ENCODE measurements around the gene GPR108. TPM values are rescaled to one million over a fixed set of nuclear protein-coding genes. Genes with fewer than 3 reads are reported as not detected.

Gene GPR108
- total and polyA plus RNA-seq, 2 of the 13 experiments (the other 11 are each of a cell fraction or from before 2014, with no cell fraction given) = 36.4 to 63.0 TPM

DNA sequence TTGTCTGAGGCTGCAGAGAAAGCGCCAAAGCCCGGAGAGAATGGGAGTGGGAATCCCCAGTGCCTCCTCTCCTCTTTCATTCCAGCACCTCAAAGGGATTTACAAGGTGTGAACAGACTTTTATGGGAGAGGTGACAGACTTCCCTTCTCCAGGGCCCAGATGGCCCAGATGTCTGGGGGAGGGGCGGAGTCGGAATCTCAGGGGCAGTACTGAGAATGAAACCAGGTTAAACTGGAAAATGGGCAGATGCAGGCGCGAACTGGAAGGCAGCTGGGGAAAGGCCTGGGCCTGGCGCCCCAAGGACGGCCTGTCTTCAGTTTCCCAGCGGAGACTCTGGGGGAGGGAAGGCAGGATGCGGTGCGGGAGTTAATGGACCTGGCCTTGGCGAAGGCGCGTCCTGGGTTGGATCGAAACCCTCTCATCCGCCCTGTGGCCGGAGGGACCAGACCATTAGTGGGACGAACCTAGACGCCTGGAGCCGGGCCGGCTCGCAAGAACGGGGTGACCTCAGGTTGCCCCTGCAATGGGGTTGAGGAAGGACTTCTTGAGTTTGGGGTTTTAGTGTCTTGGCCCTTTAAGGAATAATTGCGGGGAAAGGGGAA lies 1.5 kb upstream of the GPR108 start (continued):
- TF ChIP-seq HNF4G (IDR thresholded peaks at IDR 0.05; ENCODE audit: borderline replicate concordance, low read depth, low read length) = no peak
- no peak for TF ChIP-seq HNF4G (CRISPR knock-in tag; IDR thresholded peaks at IDR 0.05; ENCODE audit: borderline replicate concordance, low read depth)
- TF ChIP-seq ZNF44 (CRISPR knock-in tag; IDR thresholded peaks at IDR 0.05) = no peak
- no peak for TF ChIP-seq GPN1 (CRISPR knock-in tag; IDR thresholded peaks at IDR 0.05; ENCODE audit: borderline replicate concordance)
- TF ChIP-seq, protein P1, sequence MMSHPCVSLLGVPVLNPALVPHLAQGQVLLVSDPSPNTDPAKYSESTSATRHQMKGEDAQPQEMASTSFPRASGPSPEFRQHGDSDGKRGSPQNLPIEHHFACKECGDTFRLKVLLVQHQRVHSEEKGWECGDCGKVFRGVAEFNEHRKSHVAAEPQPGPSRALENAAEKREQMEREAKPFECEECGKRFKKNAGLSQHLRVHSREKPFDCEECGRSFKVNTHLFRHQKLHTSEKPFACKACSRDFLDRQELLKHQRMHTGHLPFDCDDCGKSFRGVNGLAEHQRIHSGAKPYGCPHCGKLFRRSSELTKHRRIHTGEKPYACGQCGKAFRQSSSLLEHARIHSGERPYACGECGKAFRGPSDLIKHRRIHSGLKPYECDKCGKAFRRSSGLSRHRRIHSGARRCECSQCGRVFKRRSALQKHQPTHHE (CRISPR knock-in tag; IDR thresholded peaks at IDR 0.05; ENCODE audit: borderline replicate concordance) = no peak
- TF ChIP-seq ZNF879 (CRISPR knock-in tag; IDR thresholded peaks at IDR 0.05) = no peak
- TF ChIP-seq ZNF274 (CRISPR knock-in tag; IDR thresholded peaks at IDR 0.05) = no peak
- no peak for TF ChIP-seq FOXK1 (CRISPR knock-in tag; IDR thresholded peaks at IDR 0.05; ENCODE audit: borderline replicate concordance, low read depth)
- TF ChIP-seq JUN (CRISPR knock-in tag; IDR thresholded peaks at IDR 0.05) = no peak
- no peak for TF ChIP-seq ZNF224 (CRISPR knock-in tag; IDR thresholded peaks at IDR 0.05)
- no peak for TF ChIP-seq REXO4 (CRISPR knock-in tag; IDR thresholded peaks at IDR 0.05; ENCODE audit: borderline replicate concordance)
- TF ChIP-seq, protein P2, sequence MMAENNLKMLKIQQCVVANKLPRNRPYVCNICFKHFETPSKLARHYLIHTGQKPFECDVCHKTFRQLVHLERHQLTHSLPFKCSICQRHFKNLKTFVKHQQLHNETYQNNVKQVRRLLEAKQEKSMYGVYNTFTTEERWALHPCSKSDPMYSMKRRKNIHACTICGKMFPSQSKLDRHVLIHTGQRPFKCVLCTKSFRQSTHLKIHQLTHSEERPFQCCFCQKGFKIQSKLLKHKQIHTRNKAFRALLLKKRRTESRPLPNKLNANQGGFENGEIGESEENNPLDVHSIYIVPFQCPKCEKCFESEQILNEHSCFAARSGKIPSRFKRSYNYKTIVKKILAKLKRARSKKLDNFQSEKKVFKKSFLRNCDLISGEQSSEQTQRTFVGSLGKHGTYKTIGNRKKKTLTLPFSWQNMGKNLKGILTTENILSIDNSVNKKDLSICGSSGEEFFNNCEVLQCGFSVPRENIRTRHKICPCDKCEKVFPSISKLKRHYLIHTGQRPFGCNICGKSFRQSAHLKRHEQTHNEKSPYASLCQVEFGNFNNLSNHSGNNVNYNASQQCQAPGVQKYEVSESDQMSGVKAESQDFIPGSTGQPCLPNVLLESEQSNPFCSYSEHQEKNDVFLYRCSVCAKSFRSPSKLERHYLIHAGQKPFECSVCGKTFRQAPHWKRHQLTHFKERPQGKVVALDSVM (CRISPR knock-in tag; IDR thresholded peaks at IDR 0.05) = no peak
- TF ChIP-seq, protein P3, sequence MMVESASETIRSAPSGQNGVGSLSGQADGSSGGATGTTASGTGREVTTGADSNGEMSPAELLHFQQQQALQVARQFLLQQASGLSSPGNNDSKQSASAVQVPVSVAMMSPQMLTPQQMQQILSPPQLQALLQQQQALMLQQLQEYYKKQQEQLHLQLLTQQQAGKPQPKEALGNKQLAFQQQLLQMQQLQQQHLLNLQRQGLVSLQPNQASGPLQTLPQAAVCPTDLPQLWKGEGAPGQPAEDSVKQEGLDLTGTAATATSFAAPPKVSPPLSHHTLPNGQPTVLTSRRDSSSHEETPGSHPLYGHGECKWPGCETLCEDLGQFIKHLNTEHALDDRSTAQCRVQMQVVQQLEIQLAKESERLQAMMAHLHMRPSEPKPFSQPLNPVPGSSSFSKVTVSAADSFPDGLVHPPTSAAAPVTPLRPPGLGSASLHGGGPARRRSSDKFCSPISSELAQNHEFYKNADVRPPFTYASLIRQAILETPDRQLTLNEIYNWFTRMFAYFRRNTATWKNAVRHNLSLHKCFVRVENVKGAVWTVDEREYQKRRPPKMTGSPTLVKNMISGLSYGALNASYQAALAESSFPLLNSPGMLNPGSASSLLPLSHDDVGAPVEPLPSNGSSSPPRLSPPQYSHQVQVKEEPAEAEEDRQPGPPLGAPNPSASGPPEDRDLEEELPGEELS (CRISPR knock-in tag; IDR thresholded peaks at IDR 0.05) = no peak
- no peak for TF ChIP-seq ZNF484 (CRISPR knock-in tag; IDR thresholded peaks at IDR 0.05; ENCODE audit: borderline replicate concordance, low read depth)
- TF ChIP-seq SP4 (CRISPR knock-in tag; IDR thresholded peaks at IDR 0.05) = no peak
- TF ChIP-seq, protein P4, sequence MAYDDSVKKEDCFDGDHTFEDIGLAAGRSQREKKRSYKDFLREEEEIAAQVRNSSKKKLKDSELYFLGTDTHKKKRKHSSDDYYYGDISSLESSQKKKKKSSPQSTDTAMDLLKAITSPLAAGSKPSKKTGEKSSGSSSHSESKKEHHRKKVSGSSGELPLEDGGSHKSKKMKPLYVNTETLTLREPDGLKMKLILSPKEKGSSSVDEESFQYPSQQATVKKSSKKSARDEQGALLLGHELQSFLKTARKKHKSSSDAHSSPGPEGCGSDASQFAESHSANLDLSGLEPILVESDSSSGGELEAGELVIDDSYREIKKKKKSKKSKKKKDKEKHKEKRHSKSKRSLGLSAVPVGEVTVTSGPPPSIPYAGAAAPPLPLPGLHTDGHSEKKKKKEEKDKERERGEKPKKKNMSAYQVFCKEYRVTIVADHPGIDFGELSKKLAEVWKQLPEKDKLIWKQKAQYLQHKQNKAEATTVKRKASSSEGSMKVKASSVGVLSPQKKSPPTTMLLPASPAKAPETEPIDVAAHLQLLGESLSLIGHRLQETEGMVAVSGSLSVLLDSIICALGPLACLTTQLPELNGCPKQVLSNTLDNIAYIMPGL (CRISPR knock-in tag; IDR thresholded peaks at IDR 0.05; ENCODE audit: borderline replicate concordance in 1 of 2, low read depth in 1 of 2) = no peak; a peak in 1 of 4 replicates
- no peak for TF ChIP-seq NFE2 (CRISPR knock-in tag; IDR thresholded peaks at IDR 0.05)
- TF ChIP-seq GABPB1 (CRISPR knock-in tag; IDR thresholded peaks at IDR 0.05) = no peak
- TF ChIP-seq ZNF510 (CRISPR knock-in tag; IDR thresholded peaks at IDR 0.05; ENCODE audit: low read depth) = no peak
- no peak for TF ChIP-seq SRF (IDR thresholded peaks at IDR 0.05; ENCODE audit: low read depth, low read length)
- no peak for TF ChIP-seq PAWR (CRISPR knock-in tag; IDR thresholded peaks at IDR 0.05; ENCODE audit: borderline replicate concordance)
